GM12872 (cell line): ENCODE measurements around the gene CAMTA1.

Source experiments
- CTCF ChIP-seq: IDR thresholded peaks from 3 replicates; pipeline ENCODE4 v1.5.1; 2011; ENCODE audit warnings: low read depth, mild to moderate bottlenecking, low read length, moderate library complexity; ENCODE audit not compliant: insufficient read depth

Gene CAMTA1

GRCh38 chr1:7228252-7228961 is 443.2 kb downstream of the CAMTA1 start:
- TF ChIP-seq CTCF = no peak

DNA sequence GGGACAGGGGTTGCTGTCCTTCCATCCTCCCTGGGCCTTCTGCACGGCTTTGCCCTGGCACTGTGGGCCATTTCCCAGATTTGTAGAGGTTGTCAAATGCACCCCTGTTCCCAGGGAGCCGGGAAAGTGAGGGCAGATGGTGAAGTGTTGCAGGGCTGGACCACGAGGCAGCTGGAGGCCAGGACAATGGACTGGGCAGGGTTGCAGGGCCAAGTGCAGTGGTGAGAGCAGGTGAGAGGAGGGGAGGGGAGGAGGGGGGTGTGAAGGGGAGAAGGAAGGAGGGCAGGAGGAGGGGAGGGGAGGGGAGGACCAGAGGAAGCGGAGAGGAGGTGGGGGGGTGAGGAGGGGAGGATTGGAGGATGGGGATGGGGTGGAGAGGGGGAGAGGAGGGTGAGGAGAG is 443.9 kb downstream of the CAMTA1 start:
- no peak for TF ChIP-seq CTCF

DNA sequence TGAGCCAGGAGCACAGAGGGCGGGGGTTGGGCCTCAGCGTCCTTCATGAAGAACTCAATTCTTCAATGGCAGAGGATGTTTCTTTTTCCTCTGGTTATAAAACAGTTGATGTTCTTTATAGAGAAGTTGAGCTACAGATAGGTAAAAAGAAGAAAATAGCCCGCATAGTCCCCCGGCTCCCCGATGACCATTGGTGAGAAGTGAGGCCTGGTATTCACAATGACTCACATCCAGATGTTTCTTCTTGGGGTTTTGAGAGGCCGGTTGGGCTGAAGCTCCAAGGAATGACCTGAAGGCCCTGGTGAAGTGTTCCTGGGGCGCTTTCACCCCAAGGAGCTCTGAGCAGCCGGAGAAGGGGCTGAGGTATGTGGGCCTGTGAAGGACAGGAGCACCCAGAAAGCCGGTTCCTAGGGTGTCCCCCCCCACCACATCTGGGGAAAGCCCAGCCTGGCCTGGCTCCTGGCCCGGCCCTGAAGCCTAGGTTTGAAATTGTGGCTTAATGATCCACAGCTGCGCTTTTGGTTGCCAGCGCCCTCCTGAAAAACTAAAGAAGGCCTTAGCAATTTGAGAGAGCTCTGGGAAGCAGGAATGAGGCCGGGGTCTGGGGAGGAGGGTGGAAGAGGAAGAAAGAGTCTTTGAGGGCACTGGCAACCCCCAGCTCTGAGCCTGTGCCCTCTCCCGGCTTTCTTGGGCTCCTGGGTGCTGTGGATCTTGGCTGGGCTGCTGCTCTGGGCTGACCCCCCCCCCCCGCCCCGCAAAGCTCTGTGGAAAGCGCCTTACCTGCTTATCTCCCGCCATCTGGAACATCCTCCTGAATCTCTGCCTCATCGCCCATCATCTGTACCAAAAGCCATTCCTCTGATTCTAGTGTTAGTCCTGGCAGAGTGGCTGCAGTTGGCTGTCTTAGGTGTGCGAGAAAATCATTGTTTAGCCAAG is 444.7 kb downstream of the CAMTA1 start:
- no peak for TF ChIP-seq CTCF

DNA sequence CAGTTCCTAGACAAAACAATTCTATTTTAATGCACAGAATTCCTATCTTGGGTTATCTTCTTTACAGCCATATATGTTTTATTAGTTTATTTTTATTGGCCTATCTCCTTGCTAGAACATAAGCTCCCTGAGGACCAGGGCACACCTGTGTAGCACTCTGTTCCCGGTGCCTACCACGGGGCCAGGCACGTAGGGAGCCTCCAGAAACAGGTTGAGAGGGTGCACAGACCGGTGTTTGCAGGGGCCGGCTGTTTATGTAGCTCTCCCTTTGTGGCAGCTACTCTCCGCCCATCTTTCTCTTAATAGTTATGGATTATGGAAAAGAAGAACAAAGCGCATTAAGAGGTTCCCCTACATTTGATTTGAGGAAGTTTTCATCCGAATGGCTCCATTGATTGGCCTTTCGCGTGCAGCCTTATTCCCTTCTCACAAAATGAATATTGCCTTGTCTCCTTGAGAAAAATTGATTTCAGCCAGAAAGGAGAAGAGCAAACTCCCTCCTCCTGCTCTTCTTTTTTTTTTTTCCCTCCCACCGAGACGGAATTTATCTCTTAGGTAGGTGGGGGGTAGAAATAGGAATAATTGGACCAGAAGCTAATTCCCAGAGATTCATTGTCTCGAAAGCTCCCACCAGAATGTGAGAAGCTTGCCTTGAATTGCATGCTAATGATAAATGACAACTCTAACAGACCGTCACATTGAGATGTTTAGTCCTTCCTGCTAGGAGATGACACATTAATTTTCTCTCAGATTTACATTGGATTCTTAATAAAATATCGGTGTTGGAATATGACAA is 447.4 kb downstream of the CAMTA1 start:
- TF ChIP-seq CTCF = no peak

GRCh38 chr1:7233237-7233540 is 447.9 kb downstream of the CAMTA1 start:
- no peak for TF ChIP-seq CTCF

DNA sequence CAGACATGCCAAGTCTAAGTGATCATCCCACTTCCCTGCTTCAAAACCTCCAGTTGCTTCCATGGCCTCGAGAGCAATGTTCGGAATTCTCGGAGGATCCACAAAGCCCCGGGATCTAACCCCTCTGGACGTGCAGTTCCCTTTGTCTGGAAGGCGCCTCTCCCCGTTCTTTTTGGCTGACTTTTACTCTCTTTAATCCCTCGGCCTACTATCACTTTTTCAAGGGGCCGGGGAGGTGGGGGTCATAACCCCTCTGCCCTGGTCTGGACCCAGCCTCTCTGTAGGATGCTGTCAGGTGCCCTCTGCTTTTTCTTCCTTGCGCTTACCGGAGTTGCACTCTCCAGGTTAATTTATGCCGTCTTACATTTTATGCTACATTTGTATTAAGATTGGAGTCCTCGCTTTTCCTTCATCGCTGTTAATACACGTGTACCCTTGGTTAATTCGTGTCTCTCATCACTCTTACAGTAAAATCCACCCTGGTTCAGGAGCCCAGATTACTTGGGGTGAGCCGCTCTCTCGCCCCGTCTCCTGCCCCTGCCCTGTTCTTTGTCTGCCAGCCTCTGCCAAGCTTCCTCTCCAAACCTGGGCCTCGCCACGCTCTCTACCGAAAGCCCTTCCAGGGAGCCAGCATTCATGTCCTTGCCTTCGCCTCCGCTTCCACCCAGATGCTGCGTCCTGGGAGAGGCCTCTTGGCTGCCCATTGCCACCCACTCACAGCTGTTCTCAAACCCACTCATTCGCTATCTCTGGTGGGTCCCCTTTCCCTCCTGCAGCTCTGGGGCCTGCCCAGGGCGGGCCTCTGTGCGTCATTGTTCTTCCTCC is 448.6 kb downstream of the CAMTA1 start:
- TF ChIP-seq CTCF = no peak
